HepG2 (cell line): ENCODE data around the gene TRIM28. TPM values are rescaled to one million over a fixed set of nuclear protein-coding genes. Genes with fewer than 3 reads are reported as not detected.
A peak's percentile ranks its signal among the peaks of the same experiment; 100 is the strongest.

Experiments used
- CHD4 ChIP-seq: fragments of 200-600 bp; sonication (generic); IDR thresholded peaks from 2 replicates; pipeline ENCODE4 v1.7.0; 2017; ENCODE audit warnings: mild to moderate bottlenecking, low read length, borderline replicate concordance
- ERF ChIP-seq: IDR thresholded peaks from 2 replicates; pipeline ENCODE4 v1.6.1; 2018; ENCODE audit warnings: missing biosample characterization, missing genetic modification reagents
- FOXK1 ChIP-seq: sonication (generic); formaldehyde crosslinking; IDR thresholded peaks from 2 replicates; pipeline ENCODE4 v1.4.0; 2020; ENCODE audit warnings: low read depth, missing genetic modification reagents, borderline replicate concordance
- HNF4G ChIP-seq, 2 experiments: sonication (generic) in 1 of 2; formaldehyde crosslinking in 1 of 2; IDR thresholded peaks; 2 replicates each; pipeline versions ENCODE4 v1.4.0 to v1.6.1; 2011 to 2020; ENCODE audit warnings: borderline replicate concordance in 2 of 2, low read depth in 2 of 2, mild to moderate bottlenecking in 2 of 2, low read length in 1 of 2, missing genetic modification reagents in 1 of 2, moderate library complexity in 1 of 2
- HNRNPUL1 ChIP-seq: fragments of 200-400 bp; formaldehyde crosslinking; IDR thresholded peaks from 2 replicates; pipeline ENCODE4 v1.6.1; 2017; ENCODE audit warnings: low read depth, mild to moderate bottlenecking, low read length, moderate library complexity
- NRL ChIP-seq: sonication (generic); formaldehyde crosslinking; IDR thresholded peaks from 2 replicates; pipeline ENCODE4 v1.5.0; 2020; ENCODE audit warnings: missing genetic modification reagents, mild to moderate bottlenecking, moderate library complexity, borderline replicate concordance
- POLR2AphosphoS5 ChIP-seq: IDR thresholded peaks from 2 replicates; pipeline ENCODE4 v1.6.1; 2012; ENCODE audit warnings: low read depth, low read length
- RELA ChIP-seq: sonication (generic); formaldehyde crosslinking; IDR thresholded peaks from 2 replicates; pipeline ENCODE4 v1.4.0; 2020; ENCODE audit warnings: missing genetic modification reagents
- SPEN ChIP-seq: sonication (generic); formaldehyde crosslinking; IDR thresholded peaks from 2 replicates; pipeline ENCODE4 v1.5.1; 2020; ENCODE audit warnings: low read depth, mild to moderate bottlenecking, missing genetic modification reagents
- SRF ChIP-seq: IDR thresholded peaks from 2 replicates; pipeline ENCODE4 v1.6.1; 2011; ENCODE audit warnings: mild to moderate bottlenecking, low read depth, low read length, moderate library complexity
- TOE1 ChIP-seq: sonication (generic); formaldehyde crosslinking; IDR thresholded peaks from 2 replicates; pipeline ENCODE4 v1.4.0; 2020; ENCODE audit warnings: mild to moderate bottlenecking, missing genetic modification reagents
- YY1 ChIP-seq: IDR thresholded peaks from 2 replicates; pipeline ENCODE4 v1.6.1; 2011; ENCODE audit warnings: low read length, low read depth, moderate library complexity, mild to moderate bottlenecking; ENCODE audit not compliant: insufficient read depth, insufficient replicate concordance
- ZBTB20 ChIP-seq: sonication (generic); formaldehyde crosslinking; IDR thresholded peaks from 2 replicates; pipeline ENCODE4 v1.8.1; 2023; ENCODE audit warnings: missing genetic modification reagents, low read depth, mild to moderate bottlenecking, borderline replicate concordance
- ZC3H13 ChIP-seq: sonication (generic); formaldehyde crosslinking; IDR thresholded peaks from 2 replicates; pipeline ENCODE4 v1.8.1; 2023; ENCODE audit warnings: mild to moderate bottlenecking, missing genetic modification reagents, moderate library complexity
- ZNF367 ChIP-seq: sonication (generic); formaldehyde crosslinking; IDR thresholded peaks from 2 replicates; pipeline ENCODE4 v1.4.0; 2020; ENCODE audit warnings: missing genetic modification reagents, borderline replicate concordance
- ZNF607 ChIP-seq: sonication (generic); formaldehyde crosslinking; IDR thresholded peaks from 2 replicates; pipeline ENCODE4 v1.5.1; 2020; ENCODE audit warnings: missing genetic modification reagents, mild to moderate bottlenecking, borderline replicate concordance
- ZNF652 ChIP-seq: IDR thresholded peaks from 2 replicates; pipeline ENCODE4 v1.6.1; 2016; ENCODE audit warnings: low read depth, borderline replicate concordance
- polyA plus RNA-seq, 8 experiments: library from polyadenylated mRNA; depleted of rRNA in 3 of 8; stranded (reverse) in 7 of 8; unstranded in 1 of 8; fragments of >200 nt; fragmentation: Illumina TruSeq in 4 of 8; extraction: Trizol in 4 of 8; gene quantifications; 2 replicates each; pipeline versions ENCODE4 v1.2.1 to v1.2.3, GENCODE V29; 2011 to 2016; ENCODE audit warnings: low read depth in 4 of 8, missing spikeins in 1 of 8, mixed read lengths in 1 of 8; ENCODE audit not compliant: insufficient read depth in 1 of 8
- total RNA-seq, 5 experiments: library from RNA; depleted of rRNA; stranded (reverse); fragments of >200 nt; fragmentation: Illumina TruSeq; extraction: Trizol; gene quantifications; 2 replicates each; pipeline ENCODE4 v1.2.3, GENCODE V29; 2016; ENCODE audit warnings: low read depth in 1 of 5
- TF ChIP-seq, protein P1 (sequence below): sonication (generic); formaldehyde crosslinking; conservative IDR thresholded peaks from 2 replicates; pipeline ENCODE4 v1.4.0; 2020; ENCODE audit warnings: missing genetic modification reagents
- TF ChIP-seq, protein P2 (sequence below): sonication (generic); formaldehyde crosslinking; IDR thresholded peaks from 2 replicates; pipeline ENCODE4 v1.5.1; 2020; ENCODE audit warnings: missing genetic modification reagents, mild to moderate bottlenecking, borderline replicate concordance
- TF ChIP-seq, protein P3 (sequence below): sonication (generic); formaldehyde crosslinking; IDR thresholded peaks from 2 replicates; pipeline ENCODE4 v1.5.0; 2020; ENCODE audit warnings: missing genetic modification reagents
- TF ChIP-seq, protein P4 (sequence below): sonication (generic); formaldehyde crosslinking; IDR thresholded peaks from 2 replicates; pipeline ENCODE4 v1.5.1; 2020; ENCODE audit warnings: mild to moderate bottlenecking, missing genetic modification reagents, moderate library complexity

The TRIM28 gene
- total and polyA plus RNA-seq, 2 of the 13 experiments (the other 11 are each of a cell fraction or from before 2014, with no cell fraction given) = 361 to 439 TPM

DNA sequence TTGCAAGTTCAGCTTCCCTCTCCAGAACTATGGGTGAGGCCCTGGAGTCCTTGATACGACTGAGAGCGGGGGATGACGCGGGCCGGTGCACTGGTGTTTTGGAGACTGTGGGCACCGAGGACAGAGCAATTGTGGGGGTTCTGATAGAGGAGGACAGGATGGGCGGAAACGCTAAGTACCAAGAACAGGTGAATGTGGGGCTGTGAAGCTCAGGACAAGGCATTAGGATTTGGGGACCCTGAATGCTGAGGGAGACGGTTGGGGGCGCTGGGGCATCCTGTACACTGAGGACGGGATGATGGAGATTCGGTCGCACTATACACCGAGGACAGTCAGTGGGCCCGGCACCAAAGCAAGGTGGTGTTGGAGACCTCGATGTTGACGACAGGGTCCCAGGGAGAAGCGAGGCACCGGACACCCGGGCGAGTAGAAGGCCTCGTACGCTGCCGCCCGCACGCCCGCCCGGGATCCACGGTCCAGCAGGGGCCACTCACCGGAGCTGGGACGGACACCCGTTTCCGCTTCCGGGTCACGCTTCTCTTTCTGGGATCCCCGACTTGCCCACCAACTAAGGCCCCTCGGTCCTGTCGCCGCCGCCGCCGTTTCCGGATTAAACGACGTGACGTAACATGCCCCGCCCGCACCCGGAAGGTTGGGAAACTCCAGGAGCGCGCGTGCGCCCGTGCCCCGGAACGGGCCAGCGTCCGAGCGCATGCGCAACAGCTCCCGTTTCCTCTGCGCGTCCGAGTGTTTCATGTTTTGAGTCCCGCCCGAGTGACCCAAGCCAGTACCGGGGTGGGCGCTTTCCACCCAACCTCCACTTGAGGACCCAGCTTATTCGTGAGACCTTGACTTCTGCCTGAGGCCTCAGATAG lies 10.9 kb downstream of the TRIM28 start, which contains the start of gene CHMP2A (continued):
- TF ChIP-seq, protein P1, sequence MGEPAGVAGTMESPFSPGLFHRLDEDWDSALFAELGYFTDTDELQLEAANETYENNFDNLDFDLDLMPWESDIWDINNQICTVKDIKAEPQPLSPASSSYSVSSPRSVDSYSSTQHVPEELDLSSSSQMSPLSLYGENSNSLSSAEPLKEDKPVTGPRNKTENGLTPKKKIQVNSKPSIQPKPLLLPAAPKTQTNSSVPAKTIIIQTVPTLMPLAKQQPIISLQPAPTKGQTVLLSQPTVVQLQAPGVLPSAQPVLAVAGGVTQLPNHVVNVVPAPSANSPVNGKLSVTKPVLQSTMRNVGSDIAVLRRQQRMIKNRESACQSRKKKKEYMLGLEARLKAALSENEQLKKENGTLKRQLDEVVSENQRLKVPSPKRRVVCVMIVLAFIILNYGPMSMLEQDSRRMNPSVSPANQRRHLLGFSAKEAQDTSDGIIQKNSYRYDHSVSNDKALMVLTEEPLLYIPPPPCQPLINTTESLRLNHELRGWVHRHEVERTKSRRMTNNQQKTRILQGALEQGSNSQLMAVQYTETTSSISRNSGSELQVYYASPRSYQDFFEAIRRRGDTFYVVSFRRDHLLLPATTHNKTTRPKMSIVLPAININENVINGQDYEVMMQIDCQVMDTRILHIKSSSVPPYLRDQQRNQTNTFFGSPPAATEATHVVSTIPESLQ (CRISPR knock-in tag) = no peak
- TF ChIP-seq RELA (no peak), FOXK1 (CRISPR knock-in tag) (no peak), ERF (peak; percentile 70; the same call in 1 of the 2 replicates), HNF4G (IDR thresholded peaks at IDR 0.05; ENCODE audit: borderline replicate concordance, low read depth, low read length) (no peak), HNF4G (CRISPR knock-in tag; IDR thresholded peaks at IDR 0.05; ENCODE audit: borderline replicate concordance, low read depth) (no peak), ZNF367 (CRISPR knock-in tag) (no peak), HNRNPUL1 (no peak), ZBTB20 (CRISPR knock-in tag) (no peak), YY1 (peak; percentile 63), SPEN (CRISPR knock-in tag) (peak; percentile 62; the same call in 1 of the 2 replicates), TOE1 (CRISPR knock-in tag) (no peak), NRL (peak; percentile 67; the same call in 1 of the 2 replicates), ZNF652 (CRISPR knock-in tag) (no peak), CHD4 (no peak), POLR2AphosphoS5 (peak; percentile 50), ZNF607 (CRISPR knock-in tag) (peak; percentile 77; the same call in 1 of the 2 replicates), SRF (no peak), ZC3H13 (peak; percentile 86)
- TF ChIP-seq, protein P2, sequence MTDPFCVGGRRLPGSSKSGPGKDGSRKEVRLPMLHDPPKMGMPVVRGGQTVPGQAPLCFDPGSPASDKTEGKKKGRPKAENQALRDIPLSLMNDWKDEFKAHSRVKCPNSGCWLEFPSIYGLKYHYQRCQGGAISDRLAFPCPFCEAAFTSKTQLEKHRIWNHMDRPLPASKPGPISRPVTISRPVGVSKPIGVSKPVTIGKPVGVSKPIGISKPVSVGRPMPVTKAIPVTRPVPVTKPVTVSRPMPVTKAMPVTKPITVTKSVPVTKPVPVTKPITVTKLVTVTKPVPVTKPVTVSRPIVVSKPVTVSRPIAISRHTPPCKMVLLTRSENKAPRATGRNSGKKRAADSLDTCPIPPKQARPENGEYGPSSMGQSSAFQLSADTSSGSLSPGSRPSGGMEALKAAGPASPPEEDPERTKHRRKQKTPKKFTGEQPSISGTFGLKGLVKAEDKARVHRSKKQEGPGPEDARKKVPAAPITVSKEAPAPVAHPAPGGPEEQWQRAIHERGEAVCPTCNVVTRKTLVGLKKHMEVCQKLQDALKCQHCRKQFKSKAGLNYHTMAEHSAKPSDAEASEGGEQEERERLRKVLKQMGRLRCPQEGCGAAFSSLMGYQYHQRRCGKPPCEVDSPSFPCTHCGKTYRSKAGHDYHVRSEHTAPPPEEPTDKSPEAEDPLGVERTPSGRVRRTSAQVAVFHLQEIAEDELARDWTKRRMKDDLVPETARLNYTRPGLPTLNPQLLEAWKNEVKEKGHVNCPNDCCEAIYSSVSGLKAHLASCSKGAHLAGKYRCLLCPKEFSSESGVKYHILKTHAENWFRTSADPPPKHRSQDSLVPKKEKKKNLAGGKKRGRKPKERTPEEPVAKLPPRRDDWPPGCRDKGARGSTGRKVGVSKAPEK (CRISPR knock-in tag) = no peak
- TF ChIP-seq, protein P3, sequence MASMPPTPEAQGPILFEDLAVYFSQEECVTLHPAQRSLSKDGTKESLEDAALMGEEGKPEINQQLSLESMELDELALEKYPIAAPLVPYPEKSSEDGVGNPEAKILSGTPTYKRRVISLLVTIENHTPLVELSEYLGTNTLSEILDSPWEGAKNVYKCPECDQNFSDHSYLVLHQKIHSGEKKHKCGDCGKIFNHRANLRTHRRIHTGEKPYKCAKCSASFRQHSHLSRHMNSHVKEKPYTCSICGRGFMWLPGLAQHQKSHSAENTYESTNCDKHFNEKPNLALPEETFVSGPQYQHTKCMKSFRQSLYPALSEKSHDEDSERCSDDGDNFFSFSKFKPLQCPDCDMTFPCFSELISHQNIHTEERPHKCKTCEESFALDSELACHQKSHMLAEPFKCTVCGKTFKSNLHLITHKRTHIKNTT (CRISPR knock-in tag) = no peak
- TF ChIP-seq, protein P4, sequence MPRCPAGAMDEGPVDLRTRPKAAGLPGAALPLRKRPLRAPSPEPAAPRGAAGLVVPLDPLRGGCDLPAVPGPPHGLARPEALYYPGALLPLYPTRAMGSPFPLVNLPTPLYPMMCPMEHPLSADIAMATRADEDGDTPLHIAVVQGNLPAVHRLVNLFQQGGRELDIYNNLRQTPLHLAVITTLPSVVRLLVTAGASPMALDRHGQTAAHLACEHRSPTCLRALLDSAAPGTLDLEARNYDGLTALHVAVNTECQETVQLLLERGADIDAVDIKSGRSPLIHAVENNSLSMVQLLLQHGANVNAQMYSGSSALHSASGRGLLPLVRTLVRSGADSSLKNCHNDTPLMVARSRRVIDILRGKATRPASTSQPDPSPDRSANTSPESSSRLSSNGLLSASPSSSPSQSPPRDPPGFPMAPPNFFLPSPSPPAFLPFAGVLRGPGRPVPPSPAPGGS = no peak
